Activated CD8-positive, alpha-beta memory T cell treated with anti-CD3 and anti-CD28 coated beads, Interleukin-2, amount 50 U/mL, for 1 hour (primary cell): ENCODE data around the gene STK25.

Experiments
- DNase-seq: peaks from one replicate; pipeline ENCODE4 v3.0.0-alpha.2; 2020; ENCODE audit errors: extremely low read depth

STK25 gene

GRCh38 chr2:241494311-241494908 is 14.0 kb downstream of the STK25 start:
- DNase-seq: no peak

- DNase-seq: no peak
Measured at GRCh38 chr2:241493092-241493491, 15.3 kb downstream of the STK25 start.

- DNase-seq: no peak
Measured at GRCh38 chr2:241492174-241492565, 16.2 kb downstream of the STK25 start.

GRCh38 chr2:241491549-241492173 is 16.7 kb downstream of the STK25 start:
- no peak for DNase-seq

- no peak for DNase-seq
Measured at GRCh38 chr2:241490825-241491506, 17.4 kb downstream of the STK25 start.

- no peak for DNase-seq
Measured at GRCh38 chr2:241489733-241490680, 18.4 kb downstream of the STK25 start.

GRCh38 chr2:241489088-241489487 is 19.3 kb downstream of the STK25 start:
- DNase-seq: no peak

- DNase-seq: no peak
Measured at GRCh38 chr2:241485172-241485911, 23.0 kb downstream of the STK25 start.

GRCh38 chr2:241483305-241483704 is 25.1 kb downstream of the STK25 start:
- no peak for DNase-seq

GRCh38 chr2:241482126-241482955 is 26.0 kb downstream of the STK25 start:
- no peak for DNase-seq

GRCh38 chr2:241481687-241482086 is 26.7 kb downstream of the STK25 start:
- no peak for DNase-seq

GRCh38 chr2:241479026-241479898 is 29.1 kb downstream of the STK25 start:
- DNase-seq: no peak

GRCh38 chr2:241478166-241478565 is 30.2 kb downstream of the STK25 start:
- DNase-seq: no peak

- DNase-seq: no peak
Measured at GRCh38 chr2:241475267-241475666, 33.1 kb downstream of the STK25 start.

GRCh38 chr2:241473399-241473798 is 35.0 kb downstream of the STK25 start:
- no peak for DNase-seq

- DNase-seq: no peak
Measured at GRCh38 chr2:241469746-241470145, 38.6 kb downstream of the STK25 start.

- DNase-seq: no peak
Measured at GRCh38 chr2:241468476-241468781, 40.0 kb downstream of the STK25 start.

GRCh38 chr2:241467777-241468475 is 40.5 kb downstream of the STK25 start:
- no peak for DNase-seq

GRCh38 chr2:241466230-241466629 is 42.2 kb downstream of the STK25 start:
- no peak for DNase-seq
